Stimulated activated CD4-positive, alpha-beta T cell treated with anti-CD3 and anti-CD28 coated beads, Interleukin-12 subunit alpha, Interleukin-12 subunit beta, amount 100 ng/mL, for 4 hours (primary cell): ENCODE results near the gene YPEL1.

Source experiments
- DNase-seq: peaks from one replicate; pipeline ENCODE4 v3.0.0-alpha.2; 2020

YPEL1 gene

GRCh38 chr22:21735200-21736083, at the start of gene YPEL1:
Gene YPEL1 (minus strand): TSS chr22:21735794. CDS start chr22:21710744, 25,050 bp downstream.
- peak; percentile 94 for DNase-seq

- DNase-seq, result no peak
Observed at GRCh38 chr22:21780259-21780658, 44.7 kb upstream of the YPEL1 start.

GRCh38 chr22:21779444-21779843, 43.9 kb upstream of the YPEL1 start:
- DNase-seq, result no peak

GRCh38 chr22:21778705-21779363, 43.2 kb upstream of the YPEL1 start:
- no peak for DNase-seq

GRCh38 chr22:21771631-21771976, 36.0 kb upstream of the YPEL1 start:
- DNase-seq, result no peak

GRCh38 chr22:21768435-21768834, 32.8 kb upstream of the YPEL1 start:
- DNase-seq, result no peak

- no peak for DNase-seq
Observed at GRCh38 chr22:21766691-21767462, 31.3 kb upstream of the YPEL1 start.

GRCh38 chr22:21765909-21766529, 30.4 kb upstream of the YPEL1 start:
- DNase-seq, result no peak

GRCh38 chr22:21764038-21764804, 28.6 kb upstream of the YPEL1 start:
- DNase-seq, result no peak

GRCh38 chr22:21762712-21763581, 27.4 kb upstream of the YPEL1 start:
- peak; percentile 13 for DNase-seq

GRCh38 chr22:21761994-21762680, 26.5 kb upstream of the YPEL1 start:
- DNase-seq, result no peak

GRCh38 chr22:21761086-21761485, 25.5 kb upstream of the YPEL1 start:
- no peak for DNase-seq

GRCh38 chr22:21760640-21761039, 25.0 kb upstream of the YPEL1 start:
- no peak for DNase-seq

- DNase-seq, result no peak
Observed at GRCh38 chr22:21759646-21760376, 24.2 kb upstream of the YPEL1 start.

- DNase-seq, result no peak
Observed at GRCh38 chr22:21759093-21759492, 23.5 kb upstream of the YPEL1 start.

- no peak for DNase-seq
Observed at GRCh38 chr22:21758091-21758864, 22.7 kb upstream of the YPEL1 start.

GRCh38 chr22:21755851-21756284, 20.3 kb upstream of the YPEL1 start:
- DNase-seq, result no peak

- no peak for DNase-seq
Observed at GRCh38 chr22:21754523-21754922, 18.9 kb upstream of the YPEL1 start.
